Measurements from ENCODE around the gene SLC25A15. TPM values are rescaled to one million over a fixed set of nuclear protein-coding genes. Genes with fewer than 3 reads are reported as not detected.

The SLC25A15 gene
- total RNA-seq: 10 to 100 TPM; 20.5 to 23.6 TPM

GRCh38 chr13:40789275-40790153, at the start of gene SLC25A15:
SLC25A15 (plus strand) TSS chr13:40789611; CDS start chr13:40793227, 3,616 bp downstream.
- H3K9me3 Mint-ChIP-seq (ENCODE audit: low read depth): no peaks in the 10 kb centered on the region
- H3K36me3 Mint-ChIP-seq (ENCODE audit: low read depth): peaks cover 9% of the 10 kb centered on the region
- peak within 1 kb of the TSS; percentile 82 for H3K4me3 Mint-ChIP-seq
- DNase-seq (peak; percentile 79), ATAC-seq (peak; percentile 79)
- H3K27ac Mint-ChIP-seq: peak within 1 kb of the TSS; percentile 83
- H3K27me3 Mint-ChIP-seq: no peaks in the 10 kb centered on the region
- intact Hi-C loops (cut with DNase I, micrococcal nuclease): loop anchor here in 1 of 2 experiments (1.0 to 5.0 kb wide), 2 partner anchors 18 to 228 kb away; partner anchors contain the start of genes ELF1 and MRPS31
- H3K4me1 Mint-ChIP-seq: peaks cover 27% of the 10 kb centered on the region
- ChIA-PET POLR2A (no interaction called here), CTCF (interaction anchor here (0.7 to 3.1 kb wide), 6 partner anchors 10 to 223 kb away, joined by 3 to 21 read pairs (median 5); no protein-coding TSS in a partner anchor)

- CTCF ChIA-PET: interaction anchor here (0.8 to 0.9 kb wide), 2 partner anchors 16 to 544 kb away, joined by 3 read pairs; no protein-coding TSS in a partner anchor
- DNase-seq (no peak), ATAC-seq (no peak)
- H3K4me1 Mint-ChIP-seq: peaks cover 6% of the 10 kb centered on the region
- no peak overlapping the region for H3K4me3 Mint-ChIP-seq
- no peaks in the 10 kb centered on the region for H3K27me3 Mint-ChIP-seq
- peaks cover 27% of the 10 kb centered on the region for H3K36me3 Mint-ChIP-seq (ENCODE audit: low read depth)
- no peaks in the 10 kb centered on the region for H3K9me3 Mint-ChIP-seq (ENCODE audit: low read depth)
- intact Hi-C loops (cut with DNase I, micrococcal nuclease): no loop called here
- H3K27ac Mint-ChIP-seq: no peak overlapping the region
- POLR2A ChIA-PET: no interaction called here
Measured at GRCh38 chr13:40749327-40749726, 40.1 kb upstream of the SLC25A15 start.

- H3K9me3 Mint-ChIP-seq (ENCODE audit: low read depth): no peaks in the 10 kb centered on the region
- ATAC-seq (no peak), DNase-seq (no peak)
- H3K36me3 Mint-ChIP-seq (ENCODE audit: low read depth): peaks cover 44% of the 10 kb centered on the region
- no peak overlapping the region for H3K4me3 Mint-ChIP-seq
- no peak overlapping the region for H3K27ac Mint-ChIP-seq
- peaks cover 6% of the 10 kb centered on the region for H3K4me1 Mint-ChIP-seq
- ChIA-PET CTCF (no interaction called here), POLR2A (no interaction called here)
- no peaks in the 10 kb centered on the region for H3K27me3 Mint-ChIP-seq
- intact Hi-C loops (cut with DNase I, micrococcal nuclease): no loop called here
Measured at GRCh38 chr13:40755082-40755700, 34.2 kb upstream of the SLC25A15 start.

- no peak for ATAC-seq
- peaks cover 45% of the 10 kb centered on the region for H3K36me3 Mint-ChIP-seq (ENCODE audit: low read depth)
Measured at GRCh38 chr13:40756042-40756441, 33.4 kb upstream of the SLC25A15 start.

GRCh38 chr13:40758811-40759210, 30.6 kb upstream of the SLC25A15 start:
- H3K27ac Mint-ChIP-seq: no peak overlapping the region
- peaks cover 46% of the 10 kb centered on the region for H3K36me3 Mint-ChIP-seq (ENCODE audit: low read depth)
- CTCF ChIA-PET: no interaction called here

More at GRCh38 chr13:40756042-40756441, 33.4 kb upstream of the SLC25A15 start:
- ChIA-PET POLR2A (no interaction called here), CTCF (no interaction called here)
- intact Hi-C loops (cut with DNase I, micrococcal nuclease): no loop called here
- Mint-ChIP-seq H3K9me3 (ENCODE audit: low read depth) (no peaks in the 10 kb centered on the region), H3K4me1 (peaks cover 6% of the 10 kb centered on the region), H3K27ac (no peak overlapping the region), H3K27me3 (no peaks in the 10 kb centered on the region), H3K4me3 (no peak overlapping the region)
- DNase-seq: no peak

GRCh38 chr13:40762849-40763248, 26.6 kb upstream of the SLC25A15 start:
- intact Hi-C loops (cut with DNase I, micrococcal nuclease): no loop called here
- H3K4me3 Mint-ChIP-seq: no peak overlapping the region
- no peaks in the 10 kb centered on the region for H3K27me3 Mint-ChIP-seq
- DNase-seq (no peak), ATAC-seq (no peak)
- peaks cover 42% of the 10 kb centered on the region for H3K4me1 Mint-ChIP-seq
- no peaks in the 10 kb centered on the region for H3K9me3 Mint-ChIP-seq (ENCODE audit: low read depth)
- CTCF ChIA-PET: interaction anchor here (1.4 kb wide), 1 partner anchor 14 kb away, joined by 4 read pairs; no protein-coding TSS in a partner anchor
- POLR2A ChIA-PET: no interaction called here
- H3K36me3 Mint-ChIP-seq (ENCODE audit: low read depth): peaks cover 36% of the 10 kb centered on the region
- H3K27ac Mint-ChIP-seq: peak overlapping the region; percentile 65

More at GRCh38 chr13:40758811-40759210, 30.6 kb upstream of the SLC25A15 start:
- Mint-ChIP-seq H3K27me3 (no peaks in the 10 kb centered on the region), H3K4me1 (peaks cover 21% of the 10 kb centered on the region), H3K4me3 (no peak overlapping the region), H3K9me3 (ENCODE audit: low read depth) (no peaks in the 10 kb centered on the region)
- DNase-seq (no peak), ATAC-seq (no peak)
- POLR2A ChIA-PET: no interaction called here
- intact Hi-C loops (cut with DNase I, micrococcal nuclease): no loop called here

- Mint-ChIP-seq H3K27me3 (no peaks in the 10 kb centered on the region), H3K27ac (peak overlapping the region; percentile 84), H3K36me3 (ENCODE audit: low read depth) (peaks cover 29% of the 10 kb centered on the region), H3K4me3 (peak overlapping the region; percentile 29), H3K4me1 (peaks cover 48% of the 10 kb centered on the region), H3K9me3 (ENCODE audit: low read depth) (no peaks in the 10 kb centered on the region)
- POLR2A ChIA-PET: interaction anchor here (1.5 kb wide), 1 partner anchor 12 kb away, joined by 4 read pairs; no protein-coding TSS in a partner anchor
- CTCF ChIA-PET: interaction anchor here (0.7 to 1.2 kb wide), 6 partner anchors 10 to 805 kb away, joined by 3 to 5 read pairs (median 3); no protein-coding TSS in a partner anchor
- intact Hi-C loops (cut with DNase I, micrococcal nuclease): no loop called here
- ATAC-seq (peak; percentile 93), DNase-seq (peak; percentile 69)
Measured at GRCh38 chr13:40764587-40765403, 24.6 kb upstream of the SLC25A15 start.

- no peak overlapping the region for H3K4me3 Mint-ChIP-seq
- CTCF ChIA-PET: interaction anchor here (0.6 to 1.3 kb wide), 8 partner anchors 10 to 823 kb away, joined by 3 to 5 read pairs (median 4); no protein-coding TSS in a partner anchor
- intact Hi-C loops (cut with DNase I, micrococcal nuclease): no loop called here
- H3K27ac Mint-ChIP-seq: peak overlapping the region; percentile 74
- H3K4me1 Mint-ChIP-seq: peaks cover 53% of the 10 kb centered on the region
- no peaks in the 10 kb centered on the region for H3K9me3 Mint-ChIP-seq (ENCODE audit: low read depth)
- no peaks in the 10 kb centered on the region for H3K27me3 Mint-ChIP-seq
- ATAC-seq (no peak), DNase-seq (no peak)
- POLR2A ChIA-PET: interaction anchor here (1.5 kb wide), 1 partner anchor 11 kb away, joined by 4 read pairs; no protein-coding TSS in a partner anchor
- peaks cover 26% of the 10 kb centered on the region for H3K36me3 Mint-ChIP-seq (ENCODE audit: low read depth)
Measured at GRCh38 chr13:40765602-40766001, 23.8 kb upstream of the SLC25A15 start.

- no peak for ATAC-seq
- intact Hi-C loops (cut with DNase I, micrococcal nuclease): loop anchor here (2.0 to 10.0 kb wide), 9 partner anchors 103 to 1735 kb away; partner anchors contain the start of genes DGKH (in 1 of the 2), FOXO1 (in 1 of the 2), KBTBD6 (in 1 of the 2) and NHLRC3 (in 1 of the 2)
- Mint-ChIP-seq H3K27me3 (no peaks in the 10 kb centered on the region), H3K36me3 (ENCODE audit: low read depth) (peaks cover 9% of the 10 kb centered on the region), H3K9me3 (ENCODE audit: low read depth) (no peaks in the 10 kb centered on the region), H3K4me1 (peaks cover 31% of the 10 kb centered on the region), H3K4me3 (peak overlapping the region; percentile 89), H3K27ac (peak overlapping the region; percentile 97)
- CTCF ChIA-PET: interaction anchor here (0.7 to 1.1 kb wide), 3 partner anchors 29 to 153 kb away, joined by 3 read pairs; no protein-coding TSS in a partner anchor
- POLR2A ChIA-PET: no interaction called here
- no peak for DNase-seq
Measured at GRCh38 chr13:40769970-40770369, 19.4 kb upstream of the SLC25A15 start.

- peaks cover 29% of the 10 kb centered on the region for H3K4me1 Mint-ChIP-seq
Measured at GRCh38 chr13:40770609-40770933, 18.8 kb upstream of the SLC25A15 start.

More at GRCh38 chr13:40770609-40770933, 18.8 kb upstream of the SLC25A15 start:
- Mint-ChIP-seq H3K9me3 (ENCODE audit: low read depth) (no peaks in the 10 kb centered on the region), H3K27me3 (no peaks in the 10 kb centered on the region), H3K27ac (peak overlapping the region; percentile 97), H3K36me3 (ENCODE audit: low read depth) (peaks cover 9% of the 10 kb centered on the region), H3K4me3 (peak overlapping the region; percentile 89)
- ChIA-PET POLR2A (interaction anchor here (0.5 kb wide), 1 partner anchor 887 kb away, joined by 5 read pairs; no protein-coding TSS in a partner anchor), CTCF (interaction anchor here (0.7 kb wide), 1 partner anchor 43 kb away, joined by 3 read pairs; no protein-coding TSS in a partner anchor)
- no peak for ATAC-seq
- intact Hi-C loops (cut with DNase I, micrococcal nuclease): loop anchor here (2.0 to 10.0 kb wide), 9 partner anchors 104 to 1736 kb away; partner anchors contain the start of genes DGKH (in 1 of the 2), FOXO1 (in 1 of the 2), KBTBD6 (in 1 of the 2) and NHLRC3 (in 1 of the 2)
- DNase-seq: no peak

Data from activated CD4-positive, alpha-beta T cell treated with anti-CD3 and anti-CD28 coated beads for 36 hours (primary cell).